ENCODE measurements around the gene GASK1A. TPM values are rescaled to one million over a fixed set of nuclear protein-coding genes. Genes with fewer than 3 reads are reported as not detected.

The GASK1A gene
- total RNA-seq, 1 donor from 2014 or later = not detected

DNA sequence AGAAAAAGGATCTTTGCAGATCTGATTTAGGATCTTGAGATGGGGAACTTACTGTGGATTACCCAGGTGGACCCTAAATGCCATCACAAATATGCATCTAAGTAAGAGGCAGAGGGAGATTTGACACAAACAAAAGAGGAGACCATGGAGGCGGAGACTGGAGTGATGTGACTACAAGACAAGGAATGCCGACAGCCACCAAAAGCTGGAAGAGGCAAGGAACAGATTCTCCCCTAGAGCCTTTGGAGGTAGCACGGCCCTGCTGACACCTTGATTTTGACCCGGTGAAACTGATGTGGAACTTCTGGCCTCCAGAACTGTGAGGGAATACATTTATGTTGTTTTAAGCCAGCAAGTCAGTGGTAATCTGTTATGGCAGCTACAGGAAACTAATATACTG is 44.0 kb downstream of the GASK1A start:
- ChIA-PET CTCF (no interaction called here), POLR2A (no interaction called here)
- no peaks in the 10 kb centered on the region for H3K9me3 Mint-ChIP-seq
- DNase-seq (no peak), ATAC-seq (ENCODE audit: low read depth) (no peak)
- peaks cover 7% of the 10 kb centered on the region for H3K4me1 Mint-ChIP-seq
- intact Hi-C loops (cut with micrococcal nuclease) = no loop called here
- no peak overlapping the region for H3K27ac Mint-ChIP-seq
- H3K36me3 Mint-ChIP-seq (ENCODE audit: low read depth) = no peaks in the 10 kb centered on the region
- peaks cover 12% of the 10 kb centered on the region for H3K27me3 Mint-ChIP-seq
- TF ChIP-seq, protein P1, sequence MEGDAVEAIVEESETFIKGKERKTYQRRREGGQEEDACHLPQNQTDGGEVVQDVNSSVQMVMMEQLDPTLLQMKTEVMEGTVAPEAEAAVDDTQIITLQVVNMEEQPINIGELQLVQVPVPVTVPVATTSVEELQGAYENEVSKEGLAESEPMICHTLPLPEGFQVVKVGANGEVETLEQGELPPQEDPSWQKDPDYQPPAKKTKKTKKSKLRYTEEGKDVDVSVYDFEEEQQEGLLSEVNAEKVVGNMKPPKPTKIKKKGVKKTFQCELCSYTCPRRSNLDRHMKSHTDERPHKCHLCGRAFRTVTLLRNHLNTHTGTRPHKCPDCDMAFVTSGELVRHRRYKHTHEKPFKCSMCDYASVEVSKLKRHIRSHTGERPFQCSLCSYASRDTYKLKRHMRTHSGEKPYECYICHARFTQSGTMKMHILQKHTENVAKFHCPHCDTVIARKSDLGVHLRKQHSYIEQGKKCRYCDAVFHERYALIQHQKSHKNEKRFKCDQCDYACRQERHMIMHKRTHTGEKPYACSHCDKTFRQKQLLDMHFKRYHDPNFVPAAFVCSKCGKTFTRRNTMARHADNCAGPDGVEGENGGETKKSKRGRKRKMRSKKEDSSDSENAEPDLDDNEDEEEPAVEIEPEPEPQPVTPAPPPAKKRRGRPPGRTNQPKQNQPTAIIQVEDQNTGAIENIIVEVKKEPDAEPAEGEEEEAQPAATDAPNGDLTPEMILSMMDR (IDR thresholded peaks at IDR 0.05) = no peak
- no peak overlapping the region for H3K4me3 Mint-ChIP-seq

DNA sequence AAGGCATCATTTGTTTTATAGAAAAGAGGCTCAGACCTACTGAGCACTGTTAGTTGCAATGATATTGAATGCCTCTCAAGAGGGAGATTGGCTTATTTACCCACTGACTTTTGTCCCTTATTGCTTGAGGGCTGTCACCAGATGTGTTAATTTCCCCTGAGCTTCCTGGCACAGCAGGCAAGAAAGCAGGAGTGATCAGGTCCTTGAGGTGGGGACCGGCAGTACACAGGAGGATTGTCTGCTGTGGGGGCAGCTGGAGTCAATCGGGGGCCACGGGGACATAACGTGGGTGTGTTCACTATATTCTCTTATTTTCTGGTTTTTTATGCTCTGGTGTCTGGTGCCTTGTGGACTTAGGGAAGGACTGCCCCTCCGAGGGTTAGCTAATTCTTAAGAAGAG is 44.6 kb downstream of the GASK1A start:
- Mint-ChIP-seq H3K27ac (no peak overlapping the region), H3K4me3 (no peak overlapping the region), H3K9me3 (no peaks in the 10 kb centered on the region), H3K27me3 (peaks cover 12% of the 10 kb centered on the region), H3K4me1 (peaks cover 7% of the 10 kb centered on the region), H3K36me3 (ENCODE audit: low read depth) (no peaks in the 10 kb centered on the region)
- POLR2A ChIA-PET = no interaction called here
- intact Hi-C loops (cut with micrococcal nuclease) = no loop called here
- CTCF ChIA-PET = no interaction called here
- no peak for DNase-seq
- ATAC-seq (ENCODE audit: low read depth) = no peak
- TF ChIP-seq, protein P1 (IDR thresholded peaks at IDR 0.05) = no peak

DNA sequence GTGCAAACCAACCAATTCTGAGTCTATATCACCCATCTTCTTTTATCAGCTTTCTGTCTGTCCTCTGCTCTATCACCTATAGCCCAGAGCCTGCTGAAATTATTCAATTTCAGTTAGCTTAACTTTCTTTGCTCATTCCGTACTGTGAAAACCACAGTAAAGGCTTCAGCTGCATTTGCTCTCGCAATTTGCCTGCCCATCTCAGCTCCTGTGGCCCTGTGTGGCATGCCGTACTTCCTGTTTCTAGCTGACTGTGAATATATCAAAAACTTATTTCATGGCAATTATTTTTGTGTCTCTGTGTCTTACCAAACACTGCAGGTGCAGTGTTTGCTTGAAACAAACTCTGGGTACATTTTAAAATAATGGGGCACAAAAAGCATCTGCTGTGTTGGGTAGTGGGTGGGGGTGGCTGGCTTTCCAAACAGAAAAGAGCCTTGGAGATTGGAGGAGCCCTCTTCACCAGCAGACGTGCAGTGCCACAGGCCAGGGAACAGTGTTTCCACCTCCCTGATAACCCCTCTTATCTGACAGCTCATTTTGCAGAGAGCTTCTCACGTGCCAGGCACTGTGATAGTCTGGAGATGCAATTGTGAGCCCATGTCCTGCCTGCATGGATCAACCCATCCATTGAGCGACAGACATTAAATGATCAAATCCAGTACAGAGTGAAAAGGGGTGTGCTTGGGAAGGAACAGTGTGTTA is 45.2 kb downstream of the GASK1A start:
- H3K27ac Mint-ChIP-seq = no peak overlapping the region
- ATAC-seq (ENCODE audit: low read depth) = no peak

DNA sequence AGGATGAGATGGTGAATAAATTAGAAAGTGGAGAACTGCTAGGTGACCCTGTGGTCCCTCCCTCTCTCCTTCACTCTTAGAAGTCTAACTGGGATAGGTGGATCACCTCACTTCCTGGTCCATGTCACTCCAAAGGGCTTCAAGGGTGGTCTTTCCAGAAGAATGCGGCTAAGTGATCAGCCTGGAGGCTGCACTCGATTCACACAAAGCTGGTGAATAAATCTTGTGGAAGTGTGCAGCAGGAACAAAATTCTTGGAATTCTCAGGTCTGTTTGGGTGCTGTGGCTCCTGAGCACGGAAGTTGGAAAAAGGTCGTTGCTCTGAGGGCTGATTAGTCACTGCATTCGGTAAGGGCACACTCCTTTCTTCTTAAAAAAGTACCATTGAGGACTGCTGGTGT is 46.3 kb downstream of the GASK1A start:
- ATAC-seq (ENCODE audit: low read depth) (no peak), DNase-seq (no peak)
- Mint-ChIP-seq H3K4me3 (no peak overlapping the region), H3K27me3 (peaks cover 12% of the 10 kb centered on the region), H3K9me3 (no peaks in the 10 kb centered on the region), H3K36me3 (ENCODE audit: low read depth) (no peaks in the 10 kb centered on the region), H3K27ac (no peak overlapping the region), H3K4me1 (peaks cover 7% of the 10 kb centered on the region)
- intact Hi-C loops (cut with micrococcal nuclease) = no loop called here
- ChIA-PET POLR2A (no interaction called here), CTCF (no interaction called here)
- TF ChIP-seq, protein P1 (IDR thresholded peaks at IDR 0.05) = no peak

More for the DNA sequence above, 45.2 kb downstream of the GASK1A start:
- Mint-ChIP-seq H3K4me1 (peaks cover 7% of the 10 kb centered on the region), H3K9me3 (no peaks in the 10 kb centered on the region), H3K36me3 (ENCODE audit: low read depth) (no peaks in the 10 kb centered on the region), H3K27me3 (peaks cover 12% of the 10 kb centered on the region), H3K4me3 (no peak overlapping the region)
- CTCF ChIA-PET = no interaction called here
- intact Hi-C loops (cut with micrococcal nuclease) = no loop called here
- DNase-seq = no peak
- TF ChIP-seq, protein P1 (IDR thresholded peaks at IDR 0.05) = no peak
- POLR2A ChIA-PET = no interaction called here

DNA sequence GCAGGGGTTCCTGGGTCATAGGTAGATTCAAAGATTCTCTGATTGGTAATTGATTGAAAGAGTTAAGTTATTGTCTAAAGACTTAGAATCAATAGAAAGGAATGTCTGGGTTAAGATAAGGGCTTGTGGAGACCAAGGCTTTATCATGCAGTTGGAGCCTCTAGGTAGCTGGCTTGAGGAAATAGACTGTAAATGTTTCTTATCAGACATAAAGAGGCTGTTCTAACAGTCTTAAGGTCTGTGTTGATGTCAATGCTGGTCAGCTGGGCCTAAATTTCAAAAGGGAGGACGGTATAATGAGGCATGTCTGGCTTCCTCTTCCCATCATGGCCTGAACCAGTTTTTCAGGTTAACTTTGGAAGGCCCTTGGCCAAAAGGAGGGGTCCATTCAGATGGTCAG is 48.9 kb downstream of the GASK1A start:
- no peak for DNase-seq
- no peak overlapping the region for H3K27ac Mint-ChIP-seq

More for the DNA sequence above, 48.9 kb downstream of the GASK1A start:
- no peaks in the 10 kb centered on the region for H3K36me3 Mint-ChIP-seq (ENCODE audit: low read depth)
- H3K9me3 Mint-ChIP-seq = no peaks in the 10 kb centered on the region
- ATAC-seq (ENCODE audit: low read depth) = no peak
- TF ChIP-seq, protein P1 (IDR thresholded peaks at IDR 0.05) = no peak
- peaks cover 7% of the 10 kb centered on the region for H3K4me1 Mint-ChIP-seq
- POLR2A ChIA-PET = no interaction called here
- intact Hi-C loops (cut with micrococcal nuclease) = no loop called here
- CTCF ChIA-PET = no interaction called here
- peaks cover 7% of the 10 kb centered on the region for H3K27me3 Mint-ChIP-seq
- no peak overlapping the region for H3K4me3 Mint-ChIP-seq
